Common myeloid progenitor, CD34-positive (primary cell): Measurements from ENCODE around the gene HLA-DMA.

Experiments
- CTCF ChIA-PET: fragments of 350-600 bp; sonication (Branson Sonifier 250); formaldehyde crosslinking; loops from one replicate; lab custom pipeline; 2021; ENCODE audit warnings: antibody characterized with exemption; lab: Charles Lee
- POLR2A ChIA-PET: fragments of 350-600 bp; sonication (Branson Sonifier 250); formaldehyde crosslinking; loops from one replicate; lab custom pipeline; 2021; ENCODE audit warnings: antibody characterized with exemption; lab: Charles Lee
- DNase-seq, 3 donors: peaks; one replicate each; pipeline versions ENCODE4 v3.0.0 to v3.0.0-alpha.2; 2013
- H3K27ac ChIP-seq, 2 experiments: 1 replicate in 1 of 2; 2 replicates in 1 of 2; pipeline ENCODE4 v1.7.0; 2013; ENCODE audit warnings: inconsistent platforms in 2 of 2, low read length in 2 of 2, mild to moderate bottlenecking in 2 of 2, low read depth in 1 of 2, moderate library complexity in 1 of 2; ENCODE audit not compliant: severe bottlenecking in 2 of 2, insufficient read depth in 1 of 2, poor library complexity in 1 of 2
- H3K27me3 ChIP-seq, 5 experiments: replicated peaks in 2 of 5; 1 replicate in 3 of 5; 2 replicates in 2 of 5; pipeline versions ENCODE4 v1.6.1 to v1.7.0; 2013; ENCODE audit warnings: low read length in 4 of 5, mild to moderate bottlenecking in 2 of 5, moderate library complexity in 2 of 5, inconsistent platforms in 1 of 5; ENCODE audit not compliant: insufficient read depth in 5 of 5, control insufficient read depth in 4 of 5
- H3K36me3 ChIP-seq, 4 experiments: 1 replicate in 2 of 4; 2 replicates in 2 of 4; pipeline versions ENCODE4 v1.6.1 to v1.7.0; 2013; ENCODE audit warnings: low read length in 3 of 4, control low read depth in 1 of 4, mild to moderate bottlenecking in 1 of 4; ENCODE audit not compliant: control insufficient read depth in 4 of 4, insufficient read depth in 4 of 4
- H3K4me1 ChIP-seq, 4 experiments: 1 replicate in 3 of 4; 2 replicates in 1 of 4; pipeline versions ENCODE4 v1.6.1 to v1.7.1; 2013; ENCODE audit warnings: low read length in 3 of 4, mild to moderate bottlenecking in 3 of 4, control low read depth in 1 of 4, inconsistent platforms in 1 of 4, moderate library complexity in 1 of 4; ENCODE audit not compliant: control insufficient read depth in 4 of 4, insufficient read depth in 4 of 4; ENCODE audit errors: control extremely low read depth in 1 of 4
- H3K4me3 ChIP-seq, 7 experiments: 1 replicate in 4 of 7; 2 replicates in 3 of 7; pipeline versions ENCODE4 v1.5.1 to v1.7.0; 2013; ENCODE audit warnings: mild to moderate bottlenecking in 7 of 7, low read length in 6 of 7, moderate library complexity in 6 of 7, inconsistent platforms in 2 of 7, low read depth in 2 of 7, control low read depth in 1 of 7; ENCODE audit not compliant: insufficient read depth in 4 of 7, control insufficient read depth in 1 of 7; ENCODE audit errors: extremely low read depth in 1 of 7
- H3K9me3 ChIP-seq, 5 experiments: 1 replicate in 4 of 5; 2 replicates in 1 of 5; pipeline versions ENCODE4 v1.6.1 to v1.7.1; 2013; ENCODE audit warnings: low read length in 4 of 5, mild to moderate bottlenecking in 2 of 5, inconsistent platforms in 1 of 5, low read depth in 1 of 5, moderate library complexity in 1 of 5; ENCODE audit not compliant: control insufficient read depth in 4 of 5, insufficient read depth in 2 of 5; ENCODE audit errors: control extremely low read depth in 1 of 5
- WGBS: methylation state at CpG from one replicate; pipeline ENCODE4 v1.1.5; 2013; ENCODE audit not compliant: insufficient coverage; 5-methylcytosine and 5-hydroxymethylcytosine counted together

Gene HLA-DMA

GRCh38 chr6:32908897-32909296 lies 44.0 kb downstream of the HLA-DMA start:
- no peaks in the 10 kb centered on the region for H3K4me1 ChIP-seq
- CTCF ChIA-PET: interaction anchor here (1.0 to 1.3 kb wide), 2 partner anchors 33 to 76 kb away, joined by 3 to 6 read pairs; no protein-coding TSS in a partner anchor
- no peak overlapping the region for H3K27ac ChIP-seq
- no peak for DNase-seq
- H3K27me3 ChIP-seq: no peaks in the 10 kb centered on the region
- no CpG with 5 or more reads among the region's 2 CpGs for whole genome bisulfite sequencing
- no peak overlapping the region for H3K4me3 ChIP-seq
- no peaks in the 10 kb centered on the region for H3K36me3 ChIP-seq
- no peaks in the 10 kb centered on the region for H3K9me3 ChIP-seq
- POLR2A ChIA-PET: no interaction called here

DNA sequence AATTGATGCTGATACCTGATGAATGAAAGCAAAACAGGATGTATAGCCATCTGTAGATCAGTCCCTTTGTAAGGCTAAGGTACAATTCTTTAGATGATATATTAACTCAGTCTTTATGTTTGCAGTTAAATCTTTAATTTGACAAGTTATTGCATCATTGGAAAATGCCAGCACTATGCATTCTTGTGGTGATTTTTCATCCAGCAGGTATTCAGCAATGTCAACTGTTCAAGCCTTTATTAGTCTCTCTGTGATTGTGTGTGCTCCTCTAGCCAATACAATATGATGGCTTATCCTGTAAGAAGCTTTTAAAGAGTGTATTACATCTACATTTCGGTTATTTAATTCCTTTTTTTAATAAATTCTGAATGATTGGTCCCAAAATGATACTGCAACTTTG lies 46.4 kb downstream of the HLA-DMA start:
- H3K4me3 ChIP-seq: no peak overlapping the region
- no peak overlapping the region for H3K27ac ChIP-seq
- peaks cover 0 to 2% (median 1%) of the 10 kb centered on the region in 4 experiments for H3K36me3 ChIP-seq
- POLR2A ChIA-PET: no interaction called here
- no peak for DNase-seq
- H3K9me3 ChIP-seq: no peaks in the 10 kb centered on the region
- no peaks in the 10 kb centered on the region for H3K27me3 ChIP-seq
- H3K4me1 ChIP-seq: no peaks in the 10 kb centered on the region
- CTCF ChIA-PET: interaction anchor here (1.2 to 4.0 kb wide), 3 partner anchors 20 to 38 kb away, joined by 3 to 24 read pairs (median 3); no protein-coding TSS in a partner anchor
- WGBS: no CpG with 5 or more reads among the region's 1 CpG

- ChIA-PET POLR2A (interaction anchor here (0.6 kb wide), 1 partner anchor 36 kb away, joined by 6 read pairs; the partner anchor contains the start of gene HLA-DMB), CTCF (interaction anchor here (1.0 to 4.0 kb wide), 5 partner anchors 9 to 79 kb away, joined by 3 to 24 read pairs (median 6); no protein-coding TSS in a partner anchor)
- Histone ChIP-seq H3K27ac (no peak overlapping the region), H3K4me3 (no peak overlapping the region), H3K9me3 (no peaks in the 10 kb centered on the region), H3K36me3 (peaks cover 2 to 7% (median 6%) of the 10 kb centered on the region in 4 experiments), H3K27me3 (no peaks in the 10 kb centered on the region), H3K4me1 (no peaks in the 10 kb centered on the region)
- 100% methylated on average over 1 of the region's 2 CpGs for WGBS
- no peak for DNase-seq
Observed at GRCh38 chr6:32905078-32905477, 47.8 kb downstream of the HLA-DMA start.

- Histone ChIP-seq H3K27ac (no peak overlapping the region), H3K4me1 (no peaks in the 10 kb centered on the region), H3K9me3 (no peaks in the 10 kb centered on the region), H3K4me3 (no peak overlapping the region), H3K36me3 (peaks cover 2 to 7% (median 6%) of the 10 kb centered on the region in 4 experiments), H3K27me3 (no peaks in the 10 kb centered on the region)
- DNase-seq: no peak
- POLR2A ChIA-PET: no interaction called here
- CTCF ChIA-PET: interaction anchor here (1.0 to 4.0 kb wide), 7 partner anchors 10 to 81 kb away, joined by 3 to 24 read pairs (median 3); partner anchors contain the start of genes HLA-DMA, PSMB9 and TAP1
Observed at GRCh38 chr6:32903952-32904351, 48.9 kb downstream of the HLA-DMA start.
